Cerebellar cortex (tissue), 1 donor: ENCODE measurements around the gene CCDC70.

Source experiments
- DNase-seq: peaks from one replicate; pipeline ENCODE4 v3.0.0-alpha.2; 2015; ENCODE audit warnings: low spot score

CCDC70 gene

GRCh38 chr13:51829568-51829899 lies 32.2 kb upstream of the CCDC70 start:
- peak; percentile 68 for DNase-seq

- no peak for DNase-seq
Measured at GRCh38 chr13:51831519-51831918, 30.2 kb upstream of the CCDC70 start.

GRCh38 chr13:51832471-51833152 lies 29.2 kb upstream of the CCDC70 start:
- DNase-seq, result no peak

- no peak for DNase-seq
Measured at GRCh38 chr13:51833980-51834379, 27.8 kb upstream of the CCDC70 start.

- peak; percentile 77 for DNase-seq
Measured at GRCh38 chr13:51834581-51835171, 27.1 kb upstream of the CCDC70 start.

GRCh38 chr13:51837016-51837415 lies 24.8 kb upstream of the CCDC70 start:
- DNase-seq, result no peak

GRCh38 chr13:51838240-51838846 lies 23.4 kb upstream of the CCDC70 start:
- DNase-seq, result no peak

GRCh38 chr13:51839711-51840540 lies 21.8 kb upstream of the CCDC70 start:
- no peak for DNase-seq

- DNase-seq, result no peak
Measured at GRCh38 chr13:51840917-51841316, 20.9 kb upstream of the CCDC70 start.

GRCh38 chr13:51841732-51842131 lies 20.0 kb upstream of the CCDC70 start:
- no peak for DNase-seq

GRCh38 chr13:51843529-51843928 lies 18.2 kb upstream of the CCDC70 start:
- no peak for DNase-seq

- peak; percentile 38 for DNase-seq
Measured at GRCh38 chr13:51844862-51845573, 16.8 kb upstream of the CCDC70 start, which contains the start of gene TMEM272. TSS of gene TMEM272 (minus strand) at chr13:51845177. CDS start at chr13:51838530, 6,647 bp downstream.

GRCh38 chr13:51845574-51846318 lies 16.0 kb upstream of the CCDC70 start:
- no peak for DNase-seq

GRCh38 chr13:51846756-51847155 lies 15.0 kb upstream of the CCDC70 start:
- DNase-seq, result no peak

- DNase-seq, result no peak
Measured at GRCh38 chr13:51848674-51849073, 13.1 kb upstream of the CCDC70 start.

- DNase-seq, result peak; percentile 18
Measured at GRCh38 chr13:51849145-51850101, 12.3 kb upstream of the CCDC70 start.

GRCh38 chr13:51856027-51856736 lies 5.6 kb upstream of the CCDC70 start:
- no peak for DNase-seq

- DNase-seq, result no peak
Measured at GRCh38 chr13:51856998-51857397, 4.8 kb upstream of the CCDC70 start.
